Activated naive CD8-positive, alpha-beta T cell treated with anti-CD3 and anti-CD28 coated beads for 36 hours (primary cell): ENCODE data around the gene POLR3K. TPM values are rescaled to one million over a fixed set of nuclear protein-coding genes. Genes with fewer than 3 reads are reported as not detected.
"Not testable (repeated sequence)": the region's sequence is repeated elsewhere in the genome, so short reads cannot be mapped to it uniquely, and the experiment has no call there.

Experiments
- DNase-seq: peaks from one replicate; pipeline ENCODE4 v3.0.0; 2021
- H3K27ac Mint-ChIP-seq: one replicate; pipeline ENCODE4 v1.8.0; 2022; ENCODE audit warnings: mild to moderate bottlenecking, moderate library complexity, mixed read lengths
- H3K27me3 Mint-ChIP-seq: one replicate; pipeline ENCODE4 v1.8.0; 2022; ENCODE audit warnings: mild to moderate bottlenecking, mixed read lengths
- H3K36me3 Mint-ChIP-seq: one replicate; pipeline ENCODE4 v1.8.0; 2021; ENCODE audit warnings: mild to moderate bottlenecking, mixed read lengths
- H3K4me1 Mint-ChIP-seq: one replicate; pipeline ENCODE4 v1.8.0; 2021; ENCODE audit warnings: mixed read lengths
- H3K4me3 Mint-ChIP-seq: one replicate; pipeline ENCODE4 v1.8.0; 2022; ENCODE audit warnings: mild to moderate bottlenecking, moderate library complexity, mixed read lengths
- H3K9me3 Mint-ChIP-seq: one replicate; pipeline ENCODE4 v1.8.0; 2022; ENCODE audit warnings: mixed read lengths
- total RNA-seq, 2 experiments: library from RNA; stranded (reverse); gene quantifications; one replicate each; pipeline ENCODE4 v1.2.3, GENCODE V29; 2021

The POLR3K gene
- total RNA-seq, 2 experiments from 2014 or later = 55.3 to 56.0 TPM

GRCh38 chr16:33154-33876 lies 20.1 kb downstream of the POLR3K start:
- not testable (repeated sequence) for H3K27ac Mint-ChIP-seq, H3K36me3 Mint-ChIP-seq, H3K27me3 Mint-ChIP-seq, H3K4me1 Mint-ChIP-seq, H3K9me3 Mint-ChIP-seq, H3K4me3 Mint-ChIP-seq, DNase-seq

- H3K4me1 Mint-ChIP-seq, H3K27me3 Mint-ChIP-seq, H3K9me3 Mint-ChIP-seq, H3K4me3 Mint-ChIP-seq, H3K36me3 Mint-ChIP-seq, H3K27ac Mint-ChIP-seq, DNase-seq: not testable (repeated sequence)
These were observed 22.8 kb downstream of the POLR3K start for GRCh38 chr16:30627-31026.

- DNase-seq, H3K4me3 Mint-ChIP-seq: not testable (repeated sequence)
These were observed 27.5 kb downstream of the POLR3K start for GRCh38 chr16:25926-26348.

GRCh38 chr16:24151-24550 lies 29.3 kb downstream of the POLR3K start:
- H3K4me3 Mint-ChIP-seq, H3K4me1 Mint-ChIP-seq, H3K27me3 Mint-ChIP-seq, H3K27ac Mint-ChIP-seq, H3K36me3 Mint-ChIP-seq, H3K9me3 Mint-ChIP-seq, DNase-seq: not testable (repeated sequence)

More at GRCh38 chr16:25926-26348, 27.5 kb downstream of the POLR3K start:
- H3K27me3 Mint-ChIP-seq, H3K9me3 Mint-ChIP-seq, H3K27ac Mint-ChIP-seq, H3K4me1 Mint-ChIP-seq, H3K36me3 Mint-ChIP-seq: not testable (repeated sequence)

- H3K4me3 Mint-ChIP-seq, H3K4me1 Mint-ChIP-seq, H3K27ac Mint-ChIP-seq, DNase-seq, H3K36me3 Mint-ChIP-seq, H3K9me3 Mint-ChIP-seq, H3K27me3 Mint-ChIP-seq: not testable (repeated sequence)
These were observed 32.5 kb downstream of the POLR3K start for GRCh38 chr16:20886-21285.

- H3K4me3 Mint-ChIP-seq, DNase-seq, H3K27ac Mint-ChIP-seq, H3K27me3 Mint-ChIP-seq, H3K4me1 Mint-ChIP-seq, H3K9me3 Mint-ChIP-seq, H3K36me3 Mint-ChIP-seq: not testable (repeated sequence)
These were observed 36.2 kb downstream of the POLR3K start for GRCh38 chr16:17062-17765.

GRCh38 chr16:10772-11171 lies 42.6 kb downstream of the POLR3K start:
- H3K4me1 Mint-ChIP-seq, H3K27me3 Mint-ChIP-seq, H3K4me3 Mint-ChIP-seq, H3K36me3 Mint-ChIP-seq, H3K27ac Mint-ChIP-seq, H3K9me3 Mint-ChIP-seq: not testable (repeated sequence)
- peak; percentile 84 for DNase-seq

GRCh38 chr16:9903-10665 lies 43.3 kb downstream of the POLR3K start:
- Mint-ChIP-seq H3K36me3 (no peaks in the 10 kb centered on the region), H3K4me3 (peak overlapping the region; percentile 71), H3K4me1 (no peaks in the 10 kb centered on the region), H3K27me3 (no peaks in the 10 kb centered on the region), H3K27ac (no peak overlapping the region), H3K9me3 (no peaks in the 10 kb centered on the region)
- no peak for DNase-seq

Other genes with a start within 250 kb of the POLR3K start
- gene SNRNP25, start 220 bp upstream of the POLR3K start, total RNA-seq = 100 to 1,000 TPM in 1 of 2 experiments, 10 to 100 TPM in 1; 98.4 to 103 TPM
- gene RHBDF1, start 19.0 kb upstream of the POLR3K start, total RNA-seq = under 1 TPM in 1 of 2 experiments, not detected in 1; 0.41 TPM
- gene MPG, start 24.6 kb upstream of the POLR3K start, total RNA-seq = 10 to 100 TPM; 51.6 to 56.7 TPM
- gene NPRL3, start 85.1 kb upstream of the POLR3K start, total RNA-seq = 10 to 100 TPM; 45.4 to 45.8 TPM
- not detected for gene HBZ, start 99.0 kb upstream of the POLR3K start, total RNA-seq
- not detected for gene HBM, start 112.4 kb upstream of the POLR3K start, total RNA-seq
- not detected for gene HBA2, start 119.3 kb upstream of the POLR3K start, total RNA-seq
- gene HBA1, start 123.1 kb upstream of the POLR3K start, total RNA-seq = not detected
- gene HBQ1, start 126.9 kb upstream of the POLR3K start, total RNA-seq = 1 to 10 TPM; 1.2 to 2.0 TPM
- gene LUC7L, start 175.8 kb upstream of the POLR3K start, total RNA-seq = 10 to 100 TPM; 61.9 to 65.3 TPM
- gene FAM234A, start 181.2 kb upstream of the POLR3K start, total RNA-seq = 10 to 100 TPM; 20.9 to 24.1 TPM
- gene RGS11, start 222.3 kb upstream of the POLR3K start, total RNA-seq = not detected
- gene ARHGDIG, start 227.0 kb upstream of the POLR3K start, total RNA-seq = not detected
- not detected for gene PDIA2, start 229.6 kb upstream of the POLR3K start, total RNA-seq